ENCODE results near the gene AIMP1.

DNA sequence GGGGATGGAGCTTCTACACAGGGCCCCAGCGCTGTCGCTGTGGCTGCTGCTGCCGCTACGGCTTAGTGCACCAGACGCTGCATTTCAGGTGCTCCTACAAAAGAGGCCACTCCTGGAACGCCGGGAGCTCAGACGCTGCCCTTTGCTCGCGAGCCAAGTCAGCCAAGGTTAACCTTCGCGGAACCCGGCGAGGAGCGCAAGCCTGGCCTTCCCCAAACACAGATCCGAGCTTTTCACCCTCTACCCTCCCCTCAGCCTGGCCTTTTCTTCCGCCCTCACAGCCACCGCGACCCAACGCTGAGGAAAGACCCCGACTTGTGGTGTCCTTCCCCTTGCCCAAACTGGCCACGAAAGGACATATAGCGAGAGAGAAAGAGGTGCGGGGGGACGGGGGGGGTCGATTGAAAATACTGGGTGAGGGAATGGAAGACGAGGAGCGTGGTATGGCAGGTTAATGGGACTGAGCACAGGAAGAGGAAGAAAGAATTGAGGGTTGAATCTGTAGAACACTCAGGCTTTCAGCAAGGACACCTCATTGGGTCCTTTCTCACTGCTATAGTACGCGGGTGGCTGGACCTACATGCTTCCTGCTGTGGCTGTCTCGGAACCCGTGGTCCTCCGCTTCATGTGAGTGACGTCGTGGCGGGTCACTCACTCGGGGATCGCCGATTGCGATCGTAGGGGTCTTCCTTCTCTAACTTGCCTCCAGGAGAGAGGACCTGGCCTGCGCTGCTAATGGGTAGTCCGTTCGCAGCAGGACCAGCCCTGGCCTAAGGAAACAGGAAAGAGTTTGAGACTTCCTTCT is at the start of gene AIMP1, which contains the start of gene TBCK:
- TF ChIP-seq, protein P1, sequence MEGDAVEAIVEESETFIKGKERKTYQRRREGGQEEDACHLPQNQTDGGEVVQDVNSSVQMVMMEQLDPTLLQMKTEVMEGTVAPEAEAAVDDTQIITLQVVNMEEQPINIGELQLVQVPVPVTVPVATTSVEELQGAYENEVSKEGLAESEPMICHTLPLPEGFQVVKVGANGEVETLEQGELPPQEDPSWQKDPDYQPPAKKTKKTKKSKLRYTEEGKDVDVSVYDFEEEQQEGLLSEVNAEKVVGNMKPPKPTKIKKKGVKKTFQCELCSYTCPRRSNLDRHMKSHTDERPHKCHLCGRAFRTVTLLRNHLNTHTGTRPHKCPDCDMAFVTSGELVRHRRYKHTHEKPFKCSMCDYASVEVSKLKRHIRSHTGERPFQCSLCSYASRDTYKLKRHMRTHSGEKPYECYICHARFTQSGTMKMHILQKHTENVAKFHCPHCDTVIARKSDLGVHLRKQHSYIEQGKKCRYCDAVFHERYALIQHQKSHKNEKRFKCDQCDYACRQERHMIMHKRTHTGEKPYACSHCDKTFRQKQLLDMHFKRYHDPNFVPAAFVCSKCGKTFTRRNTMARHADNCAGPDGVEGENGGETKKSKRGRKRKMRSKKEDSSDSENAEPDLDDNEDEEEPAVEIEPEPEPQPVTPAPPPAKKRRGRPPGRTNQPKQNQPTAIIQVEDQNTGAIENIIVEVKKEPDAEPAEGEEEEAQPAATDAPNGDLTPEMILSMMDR (IDR thresholded peaks at IDR 0.05), result no peak
- TF ChIP-seq ZFX (IDR thresholded peaks at IDR 0.05; ENCODE audit: borderline replicate concordance), result no peak

Data from 22Rv1 (cell line).